CD4-positive, alpha-beta T cell treated with Interleukin-1 beta for 1 hour (primary cell): ENCODE data around the gene KANK3.
"Not testable (repeated sequence)": the region's sequence is repeated elsewhere in the genome, so short reads cannot be mapped to it uniquely, and the experiment has no call there.

Experiments used
- DNase-seq, 2 donors: peaks; one replicate each; pipeline ENCODE4 v3.0.0-alpha.2; 2020 to 2022

The KANK3 gene

DNA sequence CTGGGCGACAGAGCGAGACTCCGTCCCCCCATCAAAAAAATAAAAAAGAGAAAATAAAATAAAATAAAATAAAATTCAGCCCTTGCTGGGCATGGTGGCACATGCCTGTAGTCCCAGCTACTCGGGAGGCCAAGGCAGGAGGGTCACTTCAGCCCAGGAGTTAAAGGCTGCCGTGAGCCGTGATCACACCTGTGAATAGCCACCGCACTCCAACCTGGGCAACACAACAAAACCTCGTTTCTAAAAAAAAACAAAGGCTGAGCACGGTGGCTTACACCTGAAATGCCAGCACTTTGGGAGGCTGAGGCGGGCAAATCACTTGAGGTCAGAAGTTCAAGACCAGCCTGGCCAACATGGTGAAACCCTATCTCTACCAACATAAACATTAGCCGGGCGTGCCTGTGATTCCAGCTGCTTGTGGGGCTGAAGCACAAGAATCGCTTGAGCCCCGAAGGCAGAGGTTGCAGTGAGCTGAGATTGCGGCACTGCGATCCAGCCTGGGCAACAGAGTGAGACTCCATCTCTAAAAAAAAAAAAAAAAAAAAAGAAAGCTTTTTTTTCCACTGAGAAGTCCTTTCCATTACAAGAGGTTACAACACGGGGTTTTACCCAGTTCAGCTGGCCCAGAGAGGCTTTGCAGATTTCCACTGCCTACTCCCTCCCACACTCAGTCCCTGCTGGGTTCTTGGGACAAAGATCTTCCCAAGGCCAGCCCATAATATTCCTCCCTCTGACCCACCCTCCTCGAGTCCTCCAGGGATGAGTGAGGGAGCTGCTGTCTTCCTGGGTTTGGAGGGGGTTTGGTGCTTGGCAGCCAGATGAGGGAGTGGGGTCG is 27.3 kb upstream of the KANK3 start:
- no peak for DNase-seq

DNA sequence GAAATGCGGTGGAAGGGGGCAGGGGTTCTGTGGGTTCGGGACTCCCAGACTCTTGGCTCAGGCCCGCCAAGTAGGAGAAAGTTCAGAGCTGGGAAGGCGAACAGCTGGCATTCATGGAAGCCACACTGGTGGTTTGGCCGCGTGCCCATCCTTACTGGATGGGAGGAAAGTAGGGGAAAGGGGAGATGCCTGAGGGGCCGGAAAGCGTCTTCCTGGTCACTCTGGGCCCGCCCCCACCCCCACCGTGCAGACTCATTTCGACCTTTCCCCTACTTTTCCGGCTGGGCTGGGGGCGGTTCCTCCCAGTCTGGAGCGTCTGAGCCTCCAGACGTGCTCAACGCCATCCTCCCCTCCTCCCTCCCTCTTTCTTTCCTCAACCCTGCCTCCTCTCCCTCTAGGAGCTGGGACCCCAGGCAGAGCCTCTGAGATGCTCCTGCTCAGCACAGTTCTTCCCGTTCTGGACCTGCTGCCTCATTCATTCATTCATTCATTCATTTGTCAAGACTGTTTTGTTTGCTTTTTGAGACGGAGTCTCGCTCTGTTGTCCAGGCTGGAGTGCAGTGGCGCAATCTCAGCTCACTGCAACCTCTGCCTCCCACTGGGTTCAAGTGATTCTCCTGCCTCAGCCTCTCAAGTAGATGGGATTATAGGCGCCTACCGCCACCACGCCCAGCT is 24.4 kb upstream of the KANK3 start:
- DNase-seq, result no peak

DNA sequence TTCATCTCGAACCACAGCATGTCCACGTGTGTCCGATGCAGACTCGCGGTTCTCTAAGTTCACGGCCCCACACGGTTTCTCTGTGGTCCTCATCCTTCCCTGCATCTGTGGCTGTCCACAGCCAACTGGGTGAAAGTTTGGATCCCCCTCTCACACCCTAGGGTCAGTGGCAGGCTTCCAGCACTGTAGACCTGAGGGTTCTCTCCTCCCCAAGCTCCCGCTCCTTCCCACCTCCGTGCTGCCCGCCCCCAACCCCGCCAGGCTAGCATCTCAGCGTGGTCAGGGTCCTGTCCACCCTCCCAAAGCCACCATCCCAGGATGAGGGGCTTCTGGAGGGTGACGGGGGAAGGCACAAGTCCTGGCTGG is 23.9 kb upstream of the KANK3 start:
- DNase-seq, result no peak

DNA sequence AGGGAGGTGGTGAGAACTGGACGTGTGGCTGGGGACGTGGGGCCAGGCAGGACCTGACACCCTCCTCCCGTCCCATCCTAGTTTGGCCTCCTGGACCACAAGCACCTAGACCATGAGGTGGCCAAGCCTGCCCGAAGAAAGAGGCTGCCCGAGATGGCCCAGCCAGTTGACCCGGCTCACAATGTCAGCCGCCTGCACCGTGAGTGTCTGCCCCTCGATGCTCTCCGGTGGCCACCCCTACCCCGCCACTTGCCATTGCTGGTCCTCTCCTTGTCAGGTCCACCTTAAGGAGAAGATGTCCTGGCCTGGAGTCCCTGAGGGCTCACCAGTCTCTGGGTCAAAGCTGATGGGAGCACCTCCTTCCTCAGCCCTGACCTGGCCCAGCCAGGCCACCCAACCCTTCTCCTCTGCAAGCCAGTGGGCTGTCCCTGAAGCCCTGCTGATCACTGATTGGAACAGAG is 23.1 kb upstream of the KANK3 start:
- DNase-seq, result no peak

DNA sequence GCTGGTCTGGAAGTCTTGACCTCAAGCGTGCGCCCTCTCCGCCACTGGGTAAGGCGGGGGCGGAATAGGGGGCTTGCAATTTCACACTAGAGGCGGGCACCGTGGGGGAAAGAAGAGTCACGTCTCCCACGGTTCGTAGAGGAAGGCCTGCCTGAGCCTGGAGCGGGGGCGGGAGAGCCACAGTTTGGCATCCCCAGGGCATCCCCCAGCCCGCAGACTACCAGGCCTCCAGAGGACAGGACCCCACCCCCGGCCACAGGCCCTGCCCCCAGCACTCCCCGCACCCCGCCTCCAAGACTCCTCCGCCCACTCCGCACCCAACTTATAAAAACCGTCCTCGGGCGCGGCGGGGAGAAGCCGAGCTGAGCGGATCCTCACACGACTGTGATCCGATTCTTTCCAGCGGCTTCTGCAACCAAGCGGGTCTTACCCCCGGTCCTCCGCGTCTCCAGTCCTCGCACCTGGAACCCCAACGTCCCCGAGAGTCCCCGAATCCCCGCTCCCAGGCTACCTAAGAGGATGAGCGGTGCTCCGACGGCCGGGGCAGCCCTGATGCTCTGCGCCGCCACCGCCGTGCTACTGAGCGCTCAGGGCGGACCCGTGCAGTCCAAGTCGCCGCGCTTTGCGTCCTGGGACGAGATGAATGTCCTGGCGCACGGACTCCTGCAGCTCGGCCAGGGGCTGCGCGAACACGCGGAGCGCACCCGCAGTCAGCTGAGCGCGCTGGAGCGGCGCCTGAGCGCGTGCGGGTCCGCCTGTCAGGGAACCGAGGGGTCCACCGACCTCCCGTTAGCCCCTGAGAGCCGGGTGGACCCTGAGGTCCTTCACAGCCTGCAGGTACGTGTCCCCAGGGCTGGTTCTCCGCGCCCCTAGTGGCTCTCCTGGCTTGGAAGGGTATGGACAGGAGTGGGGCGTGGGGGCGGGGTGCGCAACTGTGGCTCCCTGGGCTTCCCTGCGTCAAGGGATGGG is 21.0 kb upstream of the KANK3 start, which contains the start of gene ANGPTL4:
ANGPTL4 (plus strand) TSS at position 353 of the 969 bp plus-strand sequence; CDS start at position 520, 167 bp downstream.
- peak; percentile 32 to 49 for DNase-seq

DNA sequence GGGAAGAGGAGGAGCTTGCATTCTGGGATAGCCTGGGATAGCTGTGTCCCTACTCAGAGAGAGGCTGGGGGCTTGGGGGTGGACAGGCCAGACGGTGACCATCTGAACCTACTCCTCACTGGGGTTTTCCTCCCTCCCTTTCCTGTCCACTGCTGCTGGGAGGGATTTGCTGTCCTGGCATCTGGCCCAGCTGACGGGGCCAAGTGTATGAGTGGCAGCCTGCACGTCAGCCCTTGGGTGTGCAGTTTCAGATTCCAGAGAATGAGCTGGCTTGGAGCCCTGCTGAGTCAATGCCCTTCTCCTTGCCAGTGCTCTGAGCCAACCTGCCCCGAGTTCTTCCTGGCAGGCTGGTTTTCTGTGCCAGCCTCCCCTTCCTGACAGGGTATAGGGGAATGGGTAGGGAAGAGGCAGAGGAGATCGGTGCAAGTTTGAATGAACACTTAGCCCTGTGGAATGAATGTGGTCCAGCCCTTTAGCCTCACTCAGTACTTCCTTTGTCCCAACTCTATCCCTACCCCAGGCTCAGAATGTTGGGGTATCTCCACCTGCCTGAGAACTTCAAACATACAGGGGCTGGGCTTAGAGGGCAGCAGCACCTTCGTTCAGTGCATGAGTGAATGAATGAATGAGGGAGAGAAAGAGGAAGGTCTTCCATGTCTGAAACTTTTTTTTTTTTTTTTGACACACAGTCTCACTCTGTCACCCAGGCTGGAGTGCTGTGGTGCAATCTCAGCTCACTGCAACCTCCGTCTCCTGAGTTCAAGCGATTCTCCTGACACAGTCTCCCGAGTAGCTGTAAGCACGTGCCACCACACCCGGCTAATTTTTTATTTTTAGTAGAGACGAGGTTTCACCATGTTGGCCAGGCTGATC is 19.1 kb upstream of the KANK3 start:
- peak in 1 of 2 donors; percentile 16 for DNase-seq

DNA sequence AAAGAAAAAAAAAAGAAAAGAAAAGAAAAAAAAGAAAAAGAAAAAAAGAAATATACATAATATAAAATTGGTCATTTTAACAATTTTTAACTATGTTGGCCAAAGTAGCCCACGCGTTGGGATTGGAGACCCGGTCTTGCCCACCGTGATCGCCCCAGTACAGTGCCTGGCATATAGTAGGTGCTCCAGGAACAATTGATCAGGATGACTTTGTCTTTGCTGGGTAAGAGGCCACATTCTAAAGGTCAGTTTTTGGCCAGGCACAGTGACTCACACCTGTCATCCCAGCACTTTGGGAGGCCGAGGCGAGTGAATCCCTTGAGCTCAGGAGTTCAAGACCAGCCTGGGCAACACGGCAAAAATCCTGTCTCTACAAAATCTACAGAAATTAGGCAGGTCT is 17.1 kb upstream of the KANK3 start:
- no peak for DNase-seq

DNA sequence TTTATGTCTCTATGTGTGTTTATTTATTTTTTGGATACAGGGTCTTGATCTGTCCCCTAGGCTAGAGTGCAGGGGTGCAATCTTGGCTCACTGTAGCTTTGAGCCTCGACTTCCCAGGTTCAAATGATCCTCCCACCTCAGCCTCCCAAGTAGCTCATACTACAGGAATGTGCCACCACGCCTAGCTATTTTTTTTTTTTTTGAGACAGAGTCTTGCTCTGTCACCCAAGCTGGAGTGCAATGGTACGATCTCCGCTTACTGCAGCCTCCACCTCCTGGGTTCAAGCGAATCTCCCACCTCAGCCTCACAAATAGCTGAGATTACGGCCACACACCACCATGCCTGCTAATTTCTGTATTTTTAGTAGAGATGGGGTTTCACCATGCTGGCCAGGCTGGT is 15.9 kb upstream of the KANK3 start:
- DNase-seq, result no peak

DNA sequence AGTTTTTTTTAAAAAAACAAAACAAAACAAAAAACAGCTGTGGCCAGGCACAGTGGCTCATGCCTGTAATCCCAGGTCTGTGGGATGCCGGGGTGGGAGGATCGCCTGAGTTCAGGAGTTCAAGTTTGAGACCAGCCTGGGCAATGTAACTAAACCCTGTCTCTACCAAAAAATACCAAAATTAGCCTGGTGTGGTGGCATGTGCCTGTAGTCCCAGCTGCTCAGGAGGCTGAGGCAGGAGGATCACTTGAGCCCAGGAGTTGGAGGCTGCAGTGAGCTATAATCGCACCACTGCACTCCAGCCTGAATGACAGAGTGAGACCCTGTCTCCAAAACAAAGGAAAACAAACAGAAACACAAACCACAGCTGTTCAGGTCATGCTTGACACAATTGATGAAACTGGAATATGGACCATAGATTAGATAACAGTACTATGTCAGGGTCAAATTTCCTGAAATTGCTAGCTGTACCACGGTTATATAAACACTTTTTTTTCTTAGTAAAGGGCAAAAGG is 14.0 kb upstream of the KANK3 start:
- no peak for DNase-seq

DNA sequence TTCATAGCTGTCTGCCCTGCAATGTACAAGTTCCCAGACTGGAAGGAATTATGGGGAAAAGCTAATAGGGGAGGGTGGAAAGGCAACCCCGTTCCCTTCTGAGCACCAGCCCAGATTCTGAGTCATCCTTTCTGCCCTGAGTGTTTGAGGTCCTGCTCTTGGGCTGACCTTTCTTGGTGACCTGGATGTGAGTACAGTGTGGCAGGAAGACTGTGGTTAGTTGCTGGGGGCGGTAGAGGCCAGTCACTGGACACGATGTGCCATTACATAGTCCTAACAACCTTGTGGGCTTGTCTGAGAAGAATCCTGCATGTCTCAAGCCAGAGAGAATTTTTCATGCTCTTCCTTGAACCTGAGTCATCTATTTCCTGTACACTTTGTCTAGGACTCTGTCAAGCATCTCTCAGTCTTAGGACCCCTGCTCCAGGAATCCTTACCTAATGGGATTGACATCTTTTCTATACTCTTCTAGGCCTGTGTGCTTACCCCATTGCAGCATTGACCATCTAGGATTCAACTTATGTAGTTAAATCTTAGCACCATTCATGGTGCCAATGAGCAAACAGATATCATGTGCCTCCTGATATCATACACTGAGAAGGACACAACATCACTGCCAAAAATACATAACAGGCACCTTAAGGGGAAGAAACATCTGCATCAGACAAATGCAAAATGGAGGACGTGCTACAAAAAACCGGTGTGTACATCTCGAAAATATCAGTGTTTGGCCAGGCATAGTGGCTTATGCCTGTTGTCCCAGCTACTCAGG is 12.8 kb upstream of the KANK3 start:
- DNase-seq, result peak in 1 of 2 donors; percentile 9

DNA sequence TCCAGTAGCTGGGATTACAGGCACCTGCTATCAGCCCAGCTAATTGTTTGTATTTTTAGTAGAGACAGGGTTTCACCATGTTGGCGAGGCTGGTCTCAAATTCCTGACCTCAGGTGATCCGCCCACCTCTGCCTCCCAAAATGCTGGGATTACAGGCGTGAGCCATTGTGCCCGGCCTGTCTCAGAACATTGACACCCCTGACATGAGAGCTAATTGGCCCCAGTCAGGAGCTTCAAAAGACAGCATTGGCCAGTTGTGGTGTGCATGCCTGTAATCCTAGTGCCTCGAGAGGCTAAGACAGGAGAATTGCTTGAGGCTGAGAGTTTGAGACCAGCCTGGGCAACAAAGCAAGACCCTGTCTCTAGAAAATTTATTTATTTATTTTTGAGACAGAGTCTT is 9.8 kb upstream of the KANK3 start:
- DNase-seq, result not testable (repeated sequence)

DNA sequence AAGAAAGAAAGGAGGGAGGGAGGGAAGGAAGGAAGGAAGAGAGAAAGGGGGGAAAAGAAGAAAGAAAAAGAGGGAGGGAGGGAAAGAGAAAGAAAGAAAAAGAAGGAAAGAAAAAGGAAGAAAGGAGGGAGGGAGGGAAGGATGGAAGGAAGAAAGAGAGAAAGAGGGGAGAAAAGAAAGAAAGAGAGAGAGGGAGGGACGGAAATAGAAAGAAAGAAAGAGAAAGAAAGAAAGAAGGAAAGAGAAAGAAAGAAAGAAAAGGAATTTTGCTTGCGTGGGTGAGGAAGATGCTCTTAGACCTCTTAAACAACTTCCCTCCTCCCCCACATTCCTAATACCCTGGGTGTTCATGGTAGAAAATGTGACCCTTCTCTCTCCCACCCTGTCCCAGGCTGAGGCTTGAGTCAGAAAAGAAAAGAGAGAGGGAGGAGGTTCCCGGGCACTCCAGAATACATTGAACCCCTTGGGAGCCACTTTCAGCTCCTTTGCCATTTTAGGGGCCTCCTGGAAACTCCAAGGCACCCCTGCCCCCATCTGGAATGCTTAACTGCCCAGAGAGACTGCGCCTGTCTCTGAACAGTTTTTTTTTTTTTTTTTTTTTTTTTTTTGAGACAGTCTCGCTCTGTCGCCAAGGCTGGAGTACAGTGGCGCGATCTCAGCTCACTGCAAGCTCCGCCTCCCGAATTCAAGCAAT is 9.2 kb upstream of the KANK3 start:
- DNase-seq, result no peak

DNA sequence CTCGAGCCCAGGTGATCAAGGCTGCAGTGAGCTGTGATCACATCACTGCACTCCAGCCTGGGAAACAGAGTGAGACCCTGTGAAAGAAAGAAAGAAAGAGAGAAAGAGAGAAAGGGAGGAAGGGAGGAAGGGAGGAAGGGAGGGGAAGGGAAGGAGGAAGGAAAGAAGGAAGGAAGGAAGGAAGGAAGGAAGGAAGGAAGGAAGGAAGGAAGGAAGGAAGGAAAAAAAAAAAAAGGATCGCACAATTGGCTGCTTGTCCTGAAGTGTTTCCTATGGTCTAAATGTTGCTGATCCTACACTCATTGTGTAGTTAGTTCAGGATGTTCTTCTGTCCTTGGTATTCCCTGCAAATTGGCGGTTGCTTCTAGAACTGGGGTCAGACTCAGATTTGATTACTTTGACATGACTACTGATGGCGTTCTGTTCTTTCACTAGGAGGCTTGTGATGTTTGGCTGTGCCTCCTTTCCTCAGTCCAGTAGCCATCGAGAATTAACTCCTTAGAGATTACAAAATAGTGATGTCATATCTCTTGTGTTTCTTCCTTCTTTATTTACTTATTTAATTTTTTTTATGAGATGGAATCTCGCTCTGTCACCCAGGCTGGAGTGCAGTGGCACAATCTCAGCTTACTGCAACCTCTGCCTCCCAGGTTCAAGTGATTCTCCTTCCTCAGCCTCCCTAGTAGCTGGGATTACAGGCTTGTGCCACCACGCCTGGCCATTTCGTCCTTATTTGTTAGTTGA is 6.7 kb upstream of the KANK3 start:
- DNase-seq, result not testable (repeated sequence)

DNA sequence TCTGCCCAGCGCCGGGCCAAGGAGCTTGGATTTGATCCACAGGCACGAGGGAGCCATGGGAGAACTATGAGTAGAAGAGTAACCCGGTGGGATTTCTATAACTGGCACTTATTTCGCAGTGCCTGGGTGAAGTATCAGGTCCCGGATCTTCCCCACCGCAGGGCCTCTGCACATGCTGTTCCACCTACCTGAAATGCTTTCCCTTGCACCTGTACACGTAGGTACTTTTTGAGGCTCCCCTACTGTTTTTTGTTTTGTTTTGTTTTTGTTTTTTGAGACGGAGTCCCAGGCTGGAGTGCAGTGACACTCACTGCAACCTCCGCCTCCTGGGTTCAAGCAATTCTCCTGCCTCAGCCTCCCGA is 402 bp upstream of the KANK3 start:
- DNase-seq, result no peak

DNA sequence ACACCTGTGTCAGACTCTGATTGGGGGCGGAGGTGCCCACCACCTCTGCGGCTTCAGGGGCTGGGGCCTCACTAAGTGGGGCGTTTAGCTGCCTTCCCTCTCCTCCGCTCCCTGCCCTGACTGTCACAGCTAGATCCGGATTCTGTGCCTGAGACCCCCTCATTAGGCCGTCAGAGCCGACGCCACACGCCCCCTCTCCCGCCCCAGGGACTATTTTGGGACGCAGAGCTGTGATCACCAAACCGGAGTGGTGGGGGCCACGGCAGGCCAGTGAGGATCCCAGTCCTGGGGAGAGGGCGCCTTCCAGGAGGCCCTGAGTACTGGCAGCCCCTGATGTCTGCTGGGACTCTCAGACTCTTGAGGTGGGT is 762 bp downstream of the KANK3 start:
- no peak for DNase-seq

DNA sequence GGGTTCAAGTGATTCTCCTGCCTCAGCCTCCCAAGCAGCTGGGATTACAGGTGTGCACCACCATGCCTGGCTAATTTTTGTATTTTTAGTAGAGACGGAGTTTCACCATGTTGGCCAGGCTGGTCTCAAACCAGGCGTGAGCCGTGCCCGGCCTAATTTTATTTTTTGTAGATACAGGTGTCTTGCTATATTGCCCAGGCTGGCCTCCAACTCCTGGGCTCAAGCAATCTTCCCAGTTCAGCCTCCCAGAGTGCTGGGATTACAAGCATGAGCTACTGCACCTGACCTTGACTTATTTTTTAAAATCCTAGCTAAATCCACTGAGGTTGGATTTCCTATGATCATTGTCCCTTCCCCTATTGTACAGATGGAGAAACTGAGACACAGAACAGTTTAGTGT is 1.6 kb downstream of the KANK3 start:
- DNase-seq, result not testable (repeated sequence)

DNA sequence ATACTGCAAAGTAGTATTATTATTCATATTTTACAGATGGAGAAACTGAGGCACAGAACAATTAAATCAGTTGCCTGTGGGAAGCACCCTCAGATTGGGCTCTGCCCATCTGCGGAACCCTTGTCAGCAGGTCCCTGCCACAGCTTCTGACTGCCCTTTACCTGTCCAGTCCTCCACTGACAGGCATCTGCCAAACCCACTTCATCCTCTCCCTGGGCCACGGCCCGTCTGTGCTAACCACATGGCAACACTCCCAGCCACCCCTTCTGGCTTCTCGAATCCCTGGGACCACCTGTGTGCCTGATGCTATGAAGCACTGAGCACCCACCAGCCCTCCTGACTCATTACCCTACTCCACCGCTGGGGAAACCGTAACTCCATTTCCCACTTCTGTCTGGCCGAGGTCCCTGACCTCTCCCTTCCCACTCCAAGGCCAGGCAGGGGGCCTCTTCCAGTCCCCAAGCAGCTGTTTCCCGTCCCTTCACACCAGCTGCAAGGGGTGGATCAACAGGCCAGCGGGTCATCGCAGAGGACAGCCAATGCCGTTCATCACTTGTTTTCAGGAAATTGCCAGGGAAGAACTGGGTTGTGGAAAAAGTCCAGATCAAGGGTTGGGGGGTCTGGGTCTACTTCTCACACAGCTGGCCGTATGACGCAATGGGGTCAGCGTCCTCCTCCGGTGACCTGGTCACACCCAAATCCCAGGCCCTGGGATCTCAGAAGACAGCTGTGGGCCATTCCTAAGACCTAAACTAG is 2.5 kb downstream of the KANK3 start:
- no peak for DNase-seq

DNA sequence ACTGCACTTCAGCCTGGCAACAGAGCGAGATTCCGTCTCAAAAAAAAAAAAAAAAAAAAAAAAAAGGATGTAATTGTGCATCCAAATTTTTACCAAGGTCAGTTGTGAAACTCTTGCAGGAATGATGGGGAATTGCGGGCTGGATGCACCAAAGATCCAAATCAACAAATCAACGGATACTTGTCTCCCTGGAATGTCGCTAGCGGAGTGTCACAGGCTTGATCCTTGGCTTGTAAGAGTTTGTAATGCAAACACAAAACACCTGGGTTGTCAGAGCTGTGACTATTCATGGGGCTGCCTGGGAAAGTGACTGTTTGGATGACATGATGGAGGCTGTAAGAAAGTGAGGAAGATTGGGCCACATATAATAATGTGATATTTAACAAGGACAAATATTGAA is 4.2 kb downstream of the KANK3 start:
- no peak for DNase-seq

DNA sequence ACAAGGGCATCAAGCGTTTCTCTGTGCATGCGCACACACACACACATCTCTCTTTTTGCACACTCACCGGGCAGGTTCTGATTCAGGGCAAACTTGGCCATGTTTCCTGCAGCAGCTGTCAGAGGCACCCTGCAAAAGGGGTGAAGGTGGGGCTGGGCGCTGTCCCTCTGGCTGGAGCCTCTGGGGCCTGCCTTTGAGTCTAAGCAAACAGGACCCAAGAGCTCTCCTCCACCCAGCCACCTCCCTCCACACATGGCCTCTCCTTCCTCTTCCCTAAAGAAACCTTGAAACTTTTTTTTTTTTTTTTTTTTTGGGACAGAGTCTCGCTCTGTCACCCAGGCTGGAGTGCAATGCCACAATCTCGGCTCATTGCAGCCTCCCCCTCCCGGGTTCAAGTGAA is 5.3 kb downstream of the KANK3 start:
- no peak for DNase-seq
